Glomerular visceral epithelial cell (primary cell): Measurements from ENCODE around the gene SCYL1.

Experiments used
- DNase-seq: peaks from one replicate; pipeline ENCODE4 v3.0.0-alpha.2; 2016; ENCODE audit errors: extremely low spot score

Gene SCYL1

DNA sequence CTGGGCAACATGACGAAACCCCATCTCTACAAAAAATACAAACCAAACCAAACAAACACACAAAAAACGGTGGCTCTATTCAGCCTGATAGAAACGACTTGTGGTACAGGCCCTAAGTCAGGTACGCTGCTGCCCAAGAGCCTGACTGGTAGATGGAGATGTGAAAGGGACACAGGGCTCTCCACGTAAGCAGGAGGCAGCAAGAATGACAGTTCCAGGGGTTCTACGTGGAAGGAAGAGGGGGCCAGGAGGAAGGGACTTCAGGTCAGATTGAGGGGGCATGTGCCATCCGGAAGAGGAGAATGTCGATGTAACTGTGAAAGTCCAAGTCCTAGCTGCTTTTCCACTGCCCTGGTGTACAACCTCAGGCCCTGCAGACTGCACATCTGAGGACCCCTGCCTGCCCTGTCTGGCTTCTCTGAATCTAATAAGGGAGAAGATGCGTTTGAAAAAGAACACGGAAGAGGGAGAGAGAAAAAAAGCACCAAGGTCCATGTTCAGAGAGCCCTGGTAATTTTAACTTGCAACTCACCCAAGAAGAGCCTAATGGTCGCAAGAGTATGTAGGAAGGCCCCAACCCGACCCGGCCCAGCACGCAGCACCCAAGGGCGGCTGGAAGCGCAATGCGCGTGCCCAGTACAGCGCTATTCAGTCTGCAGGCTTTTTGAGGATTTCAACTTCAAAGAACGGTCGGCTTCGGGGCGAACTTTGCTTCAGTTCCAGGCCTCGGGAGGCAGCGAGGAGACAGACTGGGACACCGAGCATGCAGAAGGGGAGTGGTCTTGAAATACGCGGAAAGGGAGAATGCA, 44.5 kb downstream of the SCYL1 start:
- no peak for DNase-seq

DNA sequence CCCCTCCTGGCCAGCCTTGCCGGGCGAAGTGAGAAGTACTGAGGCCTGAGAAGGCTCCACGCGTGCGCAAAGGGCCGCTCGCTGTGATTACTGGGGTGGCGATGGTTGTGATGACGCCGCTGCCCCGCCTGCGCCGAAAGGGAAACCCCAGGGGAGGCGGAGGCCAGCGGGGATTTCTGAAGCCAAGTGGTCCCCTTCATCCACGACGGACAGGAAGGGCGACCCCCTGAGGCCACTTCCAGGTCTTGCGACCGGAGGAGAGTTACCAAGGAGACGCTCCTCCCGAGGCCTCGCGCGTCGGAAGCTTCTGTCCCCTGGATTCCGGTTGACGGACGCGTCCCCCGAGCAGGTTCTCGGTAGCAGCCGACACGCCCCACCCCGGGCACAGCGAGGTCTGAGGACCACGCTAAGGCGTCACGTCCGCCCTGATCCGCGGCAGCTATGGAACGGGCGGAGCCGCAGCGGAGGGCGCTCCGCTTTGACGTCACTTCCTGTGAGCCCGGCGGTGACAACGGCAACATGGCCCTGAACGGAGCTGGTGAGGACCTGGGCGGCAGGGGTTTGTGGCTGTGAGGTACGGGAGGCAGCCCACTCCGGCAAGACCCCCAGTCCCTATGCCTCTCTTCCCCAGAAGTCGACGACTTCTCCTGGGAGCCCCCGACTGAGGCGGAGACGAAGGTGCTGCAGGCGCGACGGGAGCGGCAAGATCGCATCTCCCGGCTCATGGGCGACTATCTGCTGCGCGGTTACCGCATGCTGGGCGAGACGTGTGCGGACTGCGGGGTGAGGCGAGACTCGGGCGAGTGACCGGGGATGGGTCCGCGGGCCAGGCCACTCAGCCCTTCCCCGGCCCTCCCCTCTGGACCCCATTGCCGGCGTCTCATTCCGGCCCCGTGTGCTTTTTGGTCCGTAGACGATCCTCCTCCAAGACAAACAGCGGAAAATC, 45.4 kb downstream of the SCYL1 start, which contains the start of gene ZNRD2:
Gene ZNRD2, plus strand, starts transcription at position 505 of the 946 bp plus-strand sequence. Its CDS starts 15 bp downstream, at position 520.
- peak; percentile 99 for DNase-seq

GRCh38 chr11:65571420-65571819, 46.5 kb downstream of the SCYL1 start:
- DNase-seq = no peak

- peak; percentile 52 for DNase-seq
Measured at GRCh38 chr11:65571940-65572339, 47.1 kb downstream of the SCYL1 start.

GRCh38 chr11:65572356-65573051, 47.6 kb downstream of the SCYL1 start, which contains the start of gene FAM89B:
TSS of gene FAM89B (plus strand) at chr11:65572538. CDS start at chr11:65572670, 132 bp downstream.
- DNase-seq = peak; percentile 85

GRCh38 chr11:65573391-65574079, 48.7 kb downstream of the SCYL1 start:
- no peak for DNase-seq

DNA sequence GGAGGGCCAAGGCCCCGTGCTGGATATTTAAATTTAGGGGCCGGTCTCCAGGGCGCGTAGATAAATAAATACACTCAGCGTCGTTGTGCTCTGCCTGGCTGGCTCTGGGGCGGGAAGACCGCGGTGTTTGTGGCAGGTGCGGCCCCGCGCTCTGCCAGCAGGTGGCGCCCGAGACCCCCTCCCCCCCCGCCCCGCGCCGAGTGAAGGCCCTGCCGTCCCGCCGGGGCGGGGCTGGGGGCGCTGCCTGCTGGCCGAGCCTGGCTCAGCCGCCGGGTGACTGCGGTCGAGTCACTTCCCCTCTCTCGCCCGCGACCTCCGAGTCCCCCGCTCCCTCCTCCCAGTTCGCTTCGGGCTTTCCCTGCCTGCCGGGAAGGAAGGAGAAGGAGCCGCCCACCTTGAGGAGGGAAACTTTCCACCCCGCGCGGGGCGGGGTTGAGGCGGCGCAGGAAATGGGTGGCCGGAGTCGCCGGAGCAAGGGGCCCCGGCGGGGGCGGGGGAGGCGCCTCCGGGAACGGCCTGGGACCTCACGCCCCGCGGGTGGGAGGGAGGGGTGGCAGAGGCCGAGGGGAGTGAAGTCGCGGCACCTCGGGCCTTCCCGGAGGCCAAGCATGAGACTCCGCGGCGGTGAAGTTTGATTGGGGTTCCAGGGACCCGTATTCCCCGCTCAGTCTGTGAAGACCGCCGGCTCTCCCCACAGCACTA, 49.4 kb downstream of the SCYL1 start:
- DNase-seq = peak; percentile 96

DNA sequence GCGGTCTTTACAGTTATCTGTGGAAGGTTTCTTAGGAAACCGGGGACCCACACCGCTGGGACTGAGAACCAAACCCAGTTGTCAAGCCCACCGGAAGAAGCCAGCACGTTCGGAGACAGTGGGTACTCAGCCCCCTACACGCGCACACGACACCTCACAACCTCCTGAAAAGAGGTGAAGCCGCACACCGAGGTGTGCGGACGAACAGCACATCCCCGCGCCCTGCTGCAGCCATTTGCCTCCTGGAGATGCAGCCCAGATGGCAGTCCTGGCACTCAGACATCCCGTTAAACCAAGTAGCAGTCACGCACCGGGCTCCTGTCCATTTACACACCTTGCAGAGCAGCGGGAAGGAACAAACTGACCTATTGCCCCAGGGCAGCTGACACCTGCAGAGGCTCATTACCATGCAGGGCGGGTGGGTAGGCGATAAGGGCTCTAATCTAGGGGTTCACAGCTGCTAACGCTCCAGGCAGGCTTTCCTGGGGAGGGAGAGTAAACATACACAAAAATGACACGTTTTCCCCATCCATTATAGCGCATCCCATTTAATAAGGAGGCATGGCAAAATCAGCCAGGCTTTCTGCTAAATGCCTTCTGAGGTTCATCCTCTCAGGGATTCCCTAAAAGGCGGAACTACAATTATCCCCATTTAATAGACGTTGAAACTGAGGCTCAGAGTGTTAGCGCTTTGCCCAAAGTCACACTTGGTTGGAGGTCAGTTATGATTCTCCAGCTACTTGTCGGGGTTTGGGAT, 50.1 kb downstream of the SCYL1 start:
- no peak for DNase-seq

- DNase-seq = peak; percentile 72
Measured at GRCh38 chr11:65575568-65576231, 50.8 kb downstream of the SCYL1 start, which contains the start of gene EHBP1L1. TSS of gene EHBP1L1 (plus strand) at chr11:65576053. CDS start at chr11:65576303, 250 bp downstream.

DNA sequence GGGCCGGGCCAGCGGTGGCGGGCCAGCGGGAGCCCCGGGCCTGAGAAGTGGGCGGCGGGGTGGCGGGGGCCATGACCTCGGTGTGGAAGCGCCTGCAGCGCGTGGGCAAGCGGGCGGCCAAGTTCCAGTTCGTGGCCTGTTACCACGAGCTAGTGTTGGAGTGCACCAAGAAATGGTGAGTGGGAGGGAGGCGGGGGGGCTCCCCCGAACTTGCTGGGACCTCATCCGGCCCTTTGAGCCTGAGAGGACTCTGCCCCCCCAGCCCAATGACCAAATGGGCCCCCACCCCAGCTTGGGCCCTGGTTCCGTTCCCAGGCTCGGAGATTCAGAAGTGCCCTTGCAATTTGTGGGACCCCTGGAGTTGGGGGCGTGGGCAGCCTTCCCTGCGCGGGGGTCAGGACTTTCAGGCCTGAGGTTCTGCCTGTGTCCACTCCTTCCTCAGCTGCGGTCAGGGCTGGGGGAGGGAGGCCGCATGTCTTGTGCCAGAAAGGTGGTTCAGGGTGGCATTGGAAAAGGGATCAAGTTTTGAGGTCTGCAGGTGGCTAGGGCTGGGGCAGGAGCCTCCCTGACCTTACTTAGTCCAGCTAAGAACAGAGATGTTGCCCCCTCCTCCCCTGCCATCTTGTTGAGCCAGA, 51.5 kb downstream of the SCYL1 start:
- no peak for DNase-seq

DNA sequence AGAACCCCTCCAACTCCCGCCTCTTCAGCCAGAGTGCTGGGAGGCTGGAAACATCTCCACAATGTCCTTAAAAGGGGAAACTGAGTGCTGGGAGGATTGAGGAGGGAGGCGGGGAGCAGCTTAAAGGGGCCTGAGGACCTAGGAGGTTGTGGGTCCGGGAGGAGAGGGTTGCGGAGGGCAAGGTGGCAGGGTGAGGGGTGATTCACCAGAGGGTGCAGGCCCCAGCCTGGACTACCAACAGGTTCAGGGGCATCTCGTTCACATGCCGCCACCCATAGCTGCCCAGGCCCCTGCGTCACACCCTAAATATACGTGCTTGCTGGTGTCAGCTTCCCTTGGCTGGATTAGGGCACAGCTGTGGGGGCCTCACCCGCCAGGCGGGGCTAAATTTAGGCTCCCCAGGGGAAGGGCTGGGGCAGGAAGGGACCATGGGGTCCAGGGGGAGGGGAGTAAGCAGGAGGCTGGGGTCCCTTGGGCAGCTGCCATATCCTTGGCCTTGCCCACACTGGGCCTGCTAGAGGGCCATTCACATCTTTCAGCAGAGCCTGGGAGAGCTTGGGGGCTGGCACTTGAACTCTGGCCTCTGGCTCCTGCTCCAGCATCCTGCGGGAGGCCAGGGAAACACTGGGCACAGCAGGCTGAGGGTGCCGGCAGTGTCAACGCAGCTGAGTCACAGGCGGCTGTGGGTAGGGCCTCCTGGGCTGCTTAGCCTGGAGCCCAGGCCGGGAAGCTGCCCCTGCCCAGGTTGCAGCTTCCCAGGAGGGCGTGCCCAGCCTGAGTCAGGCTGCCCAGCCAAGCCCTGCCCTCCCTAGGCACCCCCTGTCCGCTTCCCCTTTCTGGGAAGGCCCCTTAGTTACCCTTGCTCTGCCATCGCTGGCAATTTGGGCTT, 52.2 kb downstream of the SCYL1 start:
- peak; percentile 87 for DNase-seq

- no peak for DNase-seq
Measured at GRCh38 chr11:65577756-65578109, 52.9 kb downstream of the SCYL1 start.

GRCh38 chr11:65578134-65578533, 53.3 kb downstream of the SCYL1 start:
- no peak for DNase-seq

DNA sequence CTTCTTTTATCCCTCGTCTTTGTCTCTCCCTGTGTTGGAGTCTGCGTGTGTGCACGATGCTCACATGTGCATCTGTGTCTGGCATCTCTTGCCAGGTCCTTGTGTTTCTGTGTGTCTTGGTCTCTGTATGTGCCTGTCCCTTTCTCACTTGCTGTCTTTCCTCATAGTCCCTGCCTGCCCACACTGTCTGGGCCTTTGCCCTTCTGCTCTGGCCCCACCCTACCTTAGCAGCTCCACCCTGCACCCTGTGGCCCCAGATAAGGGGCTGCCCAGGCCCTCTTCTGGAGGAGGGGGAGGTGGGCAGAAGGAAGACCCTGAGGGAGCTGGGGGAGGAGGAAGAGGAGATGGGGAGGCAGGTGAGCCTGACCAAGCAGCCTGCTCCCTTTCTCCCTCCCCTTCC, 53.8 kb downstream of the SCYL1 start:
- DNase-seq = no peak

- no peak for DNase-seq
Measured at GRCh38 chr11:65579291-65579690, 54.4 kb downstream of the SCYL1 start.

- no peak for DNase-seq
Measured at GRCh38 chr11:65580031-65580692, 55.3 kb downstream of the SCYL1 start.

- no peak for DNase-seq
Measured at GRCh38 chr11:65580756-65581155, 55.9 kb downstream of the SCYL1 start.
